PFSK-1 (cell line): Measurements from ENCODE around the gene MAZ.

ENCODE experiments used
- POLR2AphosphoS5 ChIP-seq: IDR thresholded peaks from 2 replicates; pipeline ENCODE4 v1.6.1; 2012; ENCODE audit warnings: low read depth, mild to moderate bottlenecking, control low read depth, low read length, moderate library complexity
- REST ChIP-seq, 2 experiments: IDR thresholded peaks; 2 replicates each; pipeline versions ENCODE4 v1.6.1 to v1.8.0; 2011 to 2012; ENCODE audit warnings: low read depth in 2 of 2, low read length in 2 of 2, control low read depth in 1 of 2, inconsistent platforms in 1 of 2, mild to moderate bottlenecking in 1 of 2, moderate library complexity in 1 of 2; ENCODE audit not compliant: insufficient read depth in 1 of 2
- SIN3A ChIP-seq: IDR thresholded peaks from 2 replicates; pipeline ENCODE4 v1.6.1; 2012; ENCODE audit warnings: mild to moderate bottlenecking, low read length, moderate library complexity, borderline replicate concordance; ENCODE audit not compliant: insufficient read depth
- TAF1 ChIP-seq: IDR thresholded peaks from 2 replicates; pipeline ENCODE4 v1.6.1; 2012; ENCODE audit warnings: low read length, control low read depth, borderline replicate concordance; ENCODE audit not compliant: insufficient read depth

DNA sequence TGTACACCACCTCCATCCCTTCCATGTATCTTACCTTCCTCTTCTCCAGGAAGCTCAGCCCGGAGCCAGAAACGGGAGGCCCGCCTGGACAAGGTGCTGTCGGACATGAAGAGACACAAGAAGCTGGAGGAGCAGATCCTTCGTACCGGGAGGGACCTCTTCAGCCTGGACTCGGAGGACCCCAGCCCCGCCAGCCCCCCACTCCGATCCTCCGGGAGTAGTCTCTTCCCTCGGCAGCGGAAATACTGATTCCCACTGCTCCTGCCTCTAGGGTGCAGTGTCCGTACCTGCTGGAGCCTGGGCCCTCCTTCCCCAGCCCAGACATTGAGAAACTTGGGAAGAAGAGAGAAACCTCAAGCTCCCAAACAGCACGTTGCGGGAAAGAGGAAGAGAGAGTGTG is 13.2 kb downstream of the MAZ start:
- TF ChIP-seq SIN3A: no peak
- no peak for TF ChIP-seq POLR2AphosphoS5
- TF ChIP-seq REST (IDR thresholded peaks at IDR 0.05; ENCODE audit: insufficient read depth in 1 of 2, low read depth in 2 of 2, low read length in 2 of 2): no peak
- TF ChIP-seq TAF1: no peak
